ENCODE data around the gene SS18L1.

The SS18L1 gene

DNA sequence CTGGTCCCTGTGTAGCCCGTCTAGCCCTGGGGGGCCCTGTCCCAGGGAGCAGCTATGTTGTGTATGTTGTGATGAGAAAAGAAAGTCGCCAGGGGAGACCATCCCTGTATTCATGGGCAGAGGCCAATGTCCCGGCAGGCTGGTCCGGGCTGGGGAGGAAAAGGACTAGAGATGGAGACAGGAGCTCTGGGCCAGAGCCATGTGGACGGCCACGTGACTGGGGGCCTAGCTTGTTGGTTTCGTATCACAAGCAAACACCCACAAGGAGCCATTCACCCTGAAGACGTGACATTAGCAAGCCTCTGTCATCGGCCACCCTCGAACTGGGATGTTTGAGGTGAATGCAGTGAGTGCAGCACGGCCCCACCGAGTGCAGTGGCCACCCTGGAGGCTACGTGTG, 79.4 kb downstream of the SS18L1 start:
- Mint-ChIP-seq H3K27ac (no peak overlapping the region), H3K9me3 (no peaks in the 10 kb centered on the region), H3K4me3 (no peak overlapping the region), H3K27me3 (ENCODE audit: low read depth) (peaks cover 76% of the 10 kb centered on the region), H3K36me3 (ENCODE audit: low read depth) (no peaks in the 10 kb centered on the region), H3K4me1 (no peaks in the 10 kb centered on the region)
- TF ChIP-seq, protein P1, sequence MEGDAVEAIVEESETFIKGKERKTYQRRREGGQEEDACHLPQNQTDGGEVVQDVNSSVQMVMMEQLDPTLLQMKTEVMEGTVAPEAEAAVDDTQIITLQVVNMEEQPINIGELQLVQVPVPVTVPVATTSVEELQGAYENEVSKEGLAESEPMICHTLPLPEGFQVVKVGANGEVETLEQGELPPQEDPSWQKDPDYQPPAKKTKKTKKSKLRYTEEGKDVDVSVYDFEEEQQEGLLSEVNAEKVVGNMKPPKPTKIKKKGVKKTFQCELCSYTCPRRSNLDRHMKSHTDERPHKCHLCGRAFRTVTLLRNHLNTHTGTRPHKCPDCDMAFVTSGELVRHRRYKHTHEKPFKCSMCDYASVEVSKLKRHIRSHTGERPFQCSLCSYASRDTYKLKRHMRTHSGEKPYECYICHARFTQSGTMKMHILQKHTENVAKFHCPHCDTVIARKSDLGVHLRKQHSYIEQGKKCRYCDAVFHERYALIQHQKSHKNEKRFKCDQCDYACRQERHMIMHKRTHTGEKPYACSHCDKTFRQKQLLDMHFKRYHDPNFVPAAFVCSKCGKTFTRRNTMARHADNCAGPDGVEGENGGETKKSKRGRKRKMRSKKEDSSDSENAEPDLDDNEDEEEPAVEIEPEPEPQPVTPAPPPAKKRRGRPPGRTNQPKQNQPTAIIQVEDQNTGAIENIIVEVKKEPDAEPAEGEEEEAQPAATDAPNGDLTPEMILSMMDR (IDR thresholded peaks at IDR 0.05; ENCODE audit: unreplicated experiment in 3 of 3) = no peak

DNA sequence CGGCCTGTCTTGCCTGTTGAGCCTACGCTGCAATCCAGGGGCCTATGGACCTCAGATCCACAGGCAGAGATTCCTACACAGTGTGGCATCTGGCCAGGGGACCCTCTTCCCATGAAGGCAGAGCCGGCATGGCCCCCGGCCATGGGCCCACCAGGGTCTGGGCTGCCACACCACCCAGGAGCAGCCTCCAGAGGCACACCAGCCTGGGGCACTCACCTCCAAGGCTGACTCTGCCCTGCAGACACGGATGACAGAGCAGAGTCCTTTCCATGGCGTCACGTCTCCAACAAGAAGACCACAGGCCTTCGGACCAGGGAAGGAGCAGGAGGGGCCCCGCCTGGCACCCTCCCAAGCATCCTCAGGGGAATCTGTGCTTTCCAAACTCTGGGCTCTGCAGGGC, 80.0 kb downstream of the SS18L1 start:
- Mint-ChIP-seq H3K9me3 (no peaks in the 10 kb centered on the region), H3K36me3 (ENCODE audit: low read depth) (no peaks in the 10 kb centered on the region)
- TF ChIP-seq, protein P1 (IDR thresholded peaks at IDR 0.05; ENCODE audit: unreplicated experiment in 3 of 3) = no peak

DNA sequence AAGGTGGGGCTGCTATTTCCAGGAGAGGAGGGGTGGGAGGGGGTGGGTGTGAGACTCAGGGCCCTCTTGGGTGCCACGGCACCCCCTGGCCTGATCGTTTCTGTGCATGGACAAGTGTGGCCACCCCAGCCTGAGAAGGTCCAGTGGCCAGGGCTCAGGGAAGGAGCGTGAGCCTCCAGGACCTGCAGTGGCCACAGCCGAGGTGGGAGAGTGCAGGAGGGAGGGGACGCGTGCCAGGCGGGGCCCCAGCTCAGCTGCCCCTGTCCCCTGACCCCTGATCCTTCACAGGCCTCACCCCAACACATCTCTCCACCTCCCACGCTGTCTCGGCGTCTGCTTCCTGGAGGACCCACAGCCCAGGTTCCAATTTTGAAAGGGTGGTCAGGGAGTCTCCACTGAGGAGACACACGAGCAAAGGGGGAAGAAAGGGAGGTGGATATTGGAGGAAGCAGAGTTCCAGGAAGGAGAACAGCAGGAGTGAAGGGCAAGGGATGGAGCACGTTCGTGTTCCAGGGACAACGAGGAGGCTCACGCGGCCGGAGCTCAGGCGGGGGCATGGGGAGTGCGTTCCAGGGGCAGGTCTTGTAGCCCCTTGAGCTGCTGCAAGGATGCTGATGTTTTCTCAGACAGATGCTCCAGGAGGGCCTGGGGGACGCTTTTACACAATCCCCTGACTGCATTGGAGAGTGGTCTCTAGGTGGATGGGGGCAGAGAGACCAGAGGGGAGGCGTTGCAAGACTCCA, 80.7 kb downstream of the SS18L1 start:
- peaks cover 63% of the 10 kb centered on the region for H3K27me3 Mint-ChIP-seq (ENCODE audit: low read depth)
- no peaks in the 10 kb centered on the region for H3K36me3 Mint-ChIP-seq (ENCODE audit: low read depth)
- no peak overlapping the region for H3K4me3 Mint-ChIP-seq
- H3K27ac Mint-ChIP-seq = peak overlapping the region in 1 of 3 experiments; percentile 28
- no peaks in the 10 kb centered on the region for H3K4me1 Mint-ChIP-seq
- H3K9me3 Mint-ChIP-seq = no peaks in the 10 kb centered on the region
- TF ChIP-seq, protein P1 (IDR thresholded peaks at IDR 0.05; ENCODE audit: unreplicated experiment in 3 of 3) = no peak

More for the DNA sequence above, 80.0 kb downstream of the SS18L1 start:
- Mint-ChIP-seq H3K4me1 (no peaks in the 10 kb centered on the region), H3K27ac (no peak overlapping the region), H3K4me3 (no peak overlapping the region), H3K27me3 (ENCODE audit: low read depth) (peaks cover 70% of the 10 kb centered on the region)

DNA sequence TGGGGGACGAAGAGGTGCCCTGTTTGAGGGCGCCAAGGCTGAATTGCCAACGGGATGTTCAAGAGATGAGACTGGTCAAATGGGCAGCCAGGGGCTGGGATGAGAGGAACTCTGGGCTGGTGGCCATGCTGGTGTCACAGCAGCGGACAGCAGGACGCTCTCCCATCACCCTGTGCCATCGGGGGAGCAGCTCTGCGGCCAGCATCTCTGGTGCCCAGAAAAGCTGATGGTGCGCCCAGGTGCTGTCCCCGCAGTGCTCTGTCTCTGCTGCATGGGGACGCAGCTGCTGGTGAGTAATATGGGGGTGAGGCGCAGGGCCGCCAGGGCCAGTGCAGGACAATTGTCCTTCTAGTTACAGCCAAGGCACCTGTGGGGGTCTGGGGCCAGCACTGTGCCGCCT, 81.5 kb downstream of the SS18L1 start:
- Mint-ChIP-seq H3K9me3 (no peaks in the 10 kb centered on the region), H3K36me3 (ENCODE audit: low read depth) (no peaks in the 10 kb centered on the region), H3K4me1 (no peaks in the 10 kb centered on the region), H3K27ac (no peak overlapping the region), H3K27me3 (ENCODE audit: low read depth) (peaks cover 61% of the 10 kb centered on the region), H3K4me3 (no peak overlapping the region)
- TF ChIP-seq, protein P1 (IDR thresholded peaks at IDR 0.05; ENCODE audit: unreplicated experiment in 3 of 3) = no peak

DNA sequence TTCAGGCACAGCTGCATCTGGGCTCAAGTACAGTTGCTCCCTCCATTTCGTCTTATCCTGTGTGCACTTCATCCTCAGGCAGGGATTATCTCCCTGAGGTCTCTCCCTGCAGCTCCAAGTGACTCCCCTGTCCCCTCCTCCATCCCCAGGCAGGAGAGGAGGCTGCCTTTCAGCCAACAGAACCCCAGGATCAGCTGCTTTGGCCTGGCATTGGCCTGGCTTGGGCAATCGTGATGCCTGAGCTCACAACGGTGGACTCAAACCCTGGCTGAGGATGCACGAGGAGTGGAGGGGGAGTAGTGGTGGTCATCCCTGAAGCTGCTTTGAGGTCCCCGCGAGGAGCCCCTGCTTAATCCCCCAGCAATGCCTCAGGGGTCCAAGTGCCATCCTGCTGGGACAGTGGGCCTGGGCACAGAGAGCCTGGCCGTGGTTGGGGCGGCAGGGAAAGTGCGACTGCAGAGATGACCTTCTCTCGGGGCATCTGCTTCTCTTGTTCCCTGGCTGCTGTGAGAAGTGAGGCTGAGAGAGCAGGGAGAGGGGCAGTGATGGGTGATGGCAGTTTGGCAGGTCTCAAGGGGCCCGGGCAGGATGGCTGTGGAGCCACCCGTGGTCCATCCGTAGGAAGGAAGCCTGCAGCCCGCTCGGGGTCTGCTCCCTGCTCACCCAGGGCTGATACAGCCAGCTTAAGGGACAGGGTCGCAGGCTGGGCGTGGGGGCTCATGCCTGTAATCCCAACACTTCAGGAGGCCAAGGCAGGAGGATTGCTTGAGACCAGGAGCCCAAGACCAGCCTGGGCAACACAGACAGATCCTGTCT, 82.5 kb downstream of the SS18L1 start:
- H3K4me3 Mint-ChIP-seq = no peak overlapping the region
- H3K9me3 Mint-ChIP-seq = no peaks in the 10 kb centered on the region
- H3K36me3 Mint-ChIP-seq (ENCODE audit: low read depth) = no peaks in the 10 kb centered on the region
- no peaks in the 10 kb centered on the region for H3K4me1 Mint-ChIP-seq
- H3K27me3 Mint-ChIP-seq (ENCODE audit: low read depth) = peaks cover 56% of the 10 kb centered on the region
- no peak overlapping the region for H3K27ac Mint-ChIP-seq
- TF ChIP-seq, protein P1 (IDR thresholded peaks at IDR 0.05; ENCODE audit: unreplicated experiment in 3 of 3) = no peak
